NOMO-1 (cell line): Measurements from ENCODE around the gene R3HDML.
"Not testable (repeated sequence)": the region's sequence is repeated elsewhere in the genome, so short reads cannot be mapped to it uniquely, and the experiment has no call there.

ENCODE experiments used
- DNase-seq, 2 experiments: peaks; one replicate each; lab custom pipeline; 2025; ENCODE audit not compliant: unreplicated experiment in 2 of 2; lab: John Stamatoyannopoulos, UW

Gene R3HDML

GRCh38 chr20:44327748-44328147 is 9.1 kb upstream of the R3HDML start:
- not testable (repeated sequence) for DNase-seq

DNA sequence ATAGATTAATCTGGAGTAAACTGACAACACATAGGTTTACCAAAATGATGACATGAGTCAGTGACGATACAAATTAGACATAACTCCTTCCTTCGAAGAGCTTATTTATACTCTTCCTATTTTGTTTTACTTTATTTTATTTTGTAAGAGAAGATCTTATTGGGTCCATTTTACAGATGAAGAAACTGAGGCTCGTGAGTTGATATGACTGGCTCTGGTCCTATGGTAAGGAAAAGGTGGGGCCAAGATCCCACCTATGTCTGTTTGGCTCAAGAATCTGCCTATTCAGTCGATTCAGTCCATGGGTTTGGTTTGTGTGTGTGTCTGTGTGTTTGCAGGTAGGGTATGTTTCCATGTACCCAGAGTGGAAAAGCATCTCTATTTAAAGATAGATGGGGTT is 8.4 kb upstream of the R3HDML start:
- DNase-seq: no peak

DNA sequence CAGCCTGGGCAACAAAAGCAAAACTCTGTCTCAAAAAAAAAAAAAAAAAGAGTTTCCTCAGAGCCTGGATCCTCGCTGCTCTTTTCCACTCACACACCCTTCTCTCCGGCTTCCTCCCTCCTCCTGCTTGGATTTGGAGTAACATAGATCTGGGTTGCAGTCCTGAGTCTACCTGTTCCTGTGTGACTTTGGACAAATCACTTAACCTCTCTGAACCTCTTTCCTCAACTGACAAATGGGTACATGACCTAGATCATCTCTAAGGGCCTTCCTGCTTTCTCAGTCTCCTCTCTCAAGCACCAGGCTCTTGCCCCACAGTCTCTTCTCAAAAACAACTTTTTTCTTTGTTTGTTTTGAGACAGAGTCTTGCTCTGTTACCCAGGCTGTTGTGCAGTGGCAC is 5.6 kb upstream of the R3HDML start:
- DNase-seq: no peak

GRCh38 chr20:44334306-44334705 is 2.5 kb upstream of the R3HDML start:
- DNase-seq: no peak

DNA sequence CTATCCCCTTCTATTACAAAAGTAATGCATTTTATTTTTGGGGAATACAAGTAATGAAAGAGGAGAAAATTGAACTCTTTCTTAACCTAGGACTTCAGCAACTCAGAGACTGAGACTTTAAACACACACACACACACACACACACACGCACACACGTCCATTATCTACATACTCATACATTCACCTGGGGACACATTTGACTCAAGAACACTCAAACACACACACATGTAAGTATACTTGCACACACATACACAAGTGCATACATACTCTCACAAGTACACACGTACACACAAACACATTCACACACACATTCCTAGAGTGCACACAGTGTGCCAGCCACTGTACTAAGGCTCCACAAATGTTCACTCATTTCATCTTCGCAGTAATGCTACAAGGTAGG is 2.1 kb upstream of the R3HDML start:
- DNase-seq: no peak

- no peak for DNase-seq
Observed at GRCh38 chr20:44335675-44336074, 1.2 kb upstream of the R3HDML start.

DNA sequence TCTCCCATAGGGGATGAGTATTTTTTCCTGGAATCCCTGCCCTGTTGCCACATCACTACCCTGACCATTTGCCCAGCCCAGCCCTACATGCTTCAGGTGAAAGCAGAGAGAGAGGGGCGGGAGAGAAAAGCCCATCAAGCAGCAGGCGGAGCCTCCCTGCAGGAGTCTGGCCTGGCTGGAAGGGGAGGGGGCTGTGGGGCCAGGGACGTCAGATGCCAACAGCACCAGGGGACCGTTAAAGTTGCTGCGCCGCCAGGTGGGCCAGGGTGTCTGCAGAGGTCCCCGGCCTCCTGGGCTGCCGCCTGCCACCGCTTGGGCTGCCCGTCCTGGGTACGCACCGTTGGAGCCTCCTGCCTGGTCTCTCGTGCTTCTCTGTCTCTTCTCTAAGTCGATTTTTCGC is 757 bp upstream of the R3HDML start:
- no peak for DNase-seq

DNA sequence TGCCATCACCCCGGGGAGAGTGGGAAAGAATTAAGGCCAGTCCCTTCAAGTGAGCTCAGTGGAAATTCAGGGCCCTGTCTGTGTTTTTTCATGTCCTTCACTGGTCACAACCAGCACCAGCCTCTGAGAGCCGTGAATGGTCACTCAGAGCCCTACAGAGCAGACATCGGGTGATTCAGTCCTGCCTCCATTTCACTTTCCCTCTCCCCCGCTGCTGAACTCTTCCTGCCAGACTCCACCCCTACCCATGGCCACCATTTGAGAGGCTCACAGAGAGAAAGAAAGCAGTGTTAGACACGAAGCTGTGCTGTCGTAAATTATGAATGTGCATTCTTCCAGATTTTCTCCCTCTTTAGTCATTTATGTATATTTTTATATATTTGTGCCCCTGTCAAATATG is 5.4 kb downstream of the R3HDML start:
- DNase-seq: no peak

DNA sequence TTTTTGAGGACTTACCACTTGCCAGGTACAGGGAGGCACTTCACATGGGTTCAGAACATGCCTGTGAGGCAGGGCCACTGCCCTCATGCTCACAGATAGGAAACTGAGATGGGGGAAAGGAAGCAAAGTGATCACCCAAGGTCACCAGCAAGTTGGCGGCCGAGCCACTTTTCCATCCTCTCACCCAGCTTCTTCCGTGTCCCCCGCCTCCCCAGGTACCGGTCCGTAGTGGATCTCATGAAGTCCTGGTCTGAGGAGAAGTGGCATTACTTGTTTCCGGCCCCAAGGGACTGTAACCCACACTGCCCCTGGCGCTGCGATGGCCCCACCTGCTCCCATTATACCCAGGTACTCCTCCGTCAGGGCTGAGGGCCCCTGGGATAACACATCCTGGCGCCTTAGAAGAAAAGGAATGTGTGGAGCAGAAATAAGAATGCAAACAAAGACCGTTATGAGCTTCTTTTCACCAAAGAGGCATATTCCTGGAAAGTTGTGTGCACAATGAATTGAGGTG is 6.4 kb downstream of the R3HDML start:
- no peak for DNase-seq

DNA sequence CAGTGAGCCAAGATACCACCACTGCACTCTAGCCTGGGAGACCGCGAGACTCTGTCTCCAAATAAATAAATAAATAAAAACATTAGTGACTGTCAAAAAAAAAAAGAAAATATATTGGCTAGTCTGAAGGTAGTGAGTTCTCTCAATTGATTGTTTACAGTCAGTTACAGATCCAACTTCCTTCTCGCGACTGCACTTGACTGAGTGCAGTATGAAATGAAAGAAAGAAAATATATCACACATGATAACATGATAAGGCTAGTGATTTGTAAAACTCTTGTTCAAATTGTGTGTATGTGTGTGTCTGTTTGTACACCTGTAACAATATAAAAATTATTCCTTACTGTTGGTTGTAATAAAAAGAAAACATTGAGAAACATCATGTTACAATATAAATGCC is 7.9 kb downstream of the R3HDML start:
- DNase-seq: no peak

- DNase-seq: no peak
Observed at GRCh38 chr20:44345147-44345546, 8.3 kb downstream of the R3HDML start.

DNA sequence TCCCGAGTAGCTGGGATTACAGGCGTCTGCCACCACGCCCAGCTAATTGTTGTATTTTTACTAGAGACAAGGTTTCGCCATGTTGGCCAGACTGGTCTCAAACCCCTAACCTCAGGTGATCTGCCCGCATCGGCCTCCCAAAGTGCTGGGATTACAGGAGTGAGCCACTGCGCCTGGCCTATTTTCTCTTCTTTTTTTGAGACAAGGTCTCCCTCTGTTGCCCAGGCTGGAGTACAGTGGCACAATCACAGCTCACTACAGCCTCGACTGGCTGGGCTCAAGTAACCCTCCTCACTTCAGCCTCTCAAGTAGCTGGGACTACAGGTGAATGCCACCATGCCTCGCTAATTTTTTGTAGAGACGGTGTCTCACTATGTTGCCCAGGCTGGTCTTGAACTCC is 9.1 kb downstream of the R3HDML start:
- not testable (repeated sequence) for DNase-seq

GRCh38 chr20:44348168-44348659 is 11.4 kb downstream of the R3HDML start:
- DNase-seq: no peak

GRCh38 chr20:44349349-44349748 is 12.5 kb downstream of the R3HDML start:
- no peak for DNase-seq

- no peak for DNase-seq
Observed at GRCh38 chr20:44350567-44350966, 13.7 kb downstream of the R3HDML start.

- no peak for DNase-seq
Observed at GRCh38 chr20:44354979-44355497, 18.2 kb downstream of the R3HDML start.

DNA sequence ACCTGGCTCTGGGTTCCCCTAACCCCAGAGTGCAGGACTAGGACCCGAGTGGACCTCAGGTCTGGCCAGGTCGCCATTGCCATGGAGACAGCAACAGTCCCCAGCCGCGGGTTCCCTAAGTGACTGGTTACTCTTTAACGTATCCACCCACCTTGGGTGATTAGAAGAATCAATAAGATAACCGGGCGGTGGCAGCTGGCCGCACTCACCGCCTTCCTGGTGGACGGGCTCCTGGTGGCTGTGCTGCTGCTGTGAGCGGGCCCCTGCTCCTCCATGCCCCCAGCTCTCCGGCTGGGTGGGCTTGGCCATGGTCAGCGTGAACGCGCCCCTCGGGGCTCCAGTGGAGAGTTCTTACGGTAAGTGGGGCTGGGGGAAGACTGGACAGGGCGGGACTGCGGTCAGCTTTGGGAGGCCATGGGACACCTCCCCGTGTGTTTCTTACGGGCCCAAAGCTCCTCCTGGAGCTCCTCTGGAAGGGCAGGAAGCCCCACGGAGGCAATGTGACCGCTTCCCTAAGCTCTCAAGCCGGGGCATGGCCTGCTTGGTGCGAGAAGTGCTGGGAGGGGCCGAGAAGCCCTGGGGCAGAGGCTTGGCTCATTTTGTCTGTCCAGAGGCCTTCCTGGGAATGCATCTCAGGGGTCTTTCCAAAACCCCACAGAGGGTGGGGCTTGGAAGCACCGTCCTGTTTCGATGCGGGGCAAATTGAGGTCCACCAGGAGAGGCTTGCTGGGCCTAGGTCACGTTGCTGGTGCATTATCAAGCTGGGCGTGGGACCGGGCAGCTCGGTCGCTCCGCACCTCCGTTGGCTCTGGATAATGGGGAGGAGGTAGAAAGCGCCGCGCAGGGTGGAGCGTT is 18.9 kb downstream of the R3HDML start, which contains the start of gene HNF4A:
HNF4A (plus strand) TSS at position 202 of the 855 bp plus-strand sequence; CDS start at position 308, 106 bp downstream.
- no peak for DNase-seq

DNA sequence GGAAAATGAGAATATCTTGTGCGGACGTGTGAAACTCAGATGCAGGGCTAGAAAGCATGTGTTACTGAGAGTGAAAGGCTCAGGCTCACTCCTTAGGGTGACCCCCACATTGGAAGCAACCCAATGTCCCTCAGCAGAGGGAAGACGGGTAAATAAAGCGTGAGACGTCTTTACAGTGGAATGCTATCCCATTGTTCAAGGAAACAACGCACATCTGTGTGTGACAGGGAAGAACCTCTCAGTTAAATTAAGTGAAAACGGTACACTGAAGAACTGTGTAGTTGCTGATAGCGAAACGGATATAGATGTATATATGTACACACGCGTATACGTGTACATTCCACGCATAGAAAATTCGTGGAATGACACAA is 19.5 kb downstream of the R3HDML start:
- DNase-seq: no peak

DNA sequence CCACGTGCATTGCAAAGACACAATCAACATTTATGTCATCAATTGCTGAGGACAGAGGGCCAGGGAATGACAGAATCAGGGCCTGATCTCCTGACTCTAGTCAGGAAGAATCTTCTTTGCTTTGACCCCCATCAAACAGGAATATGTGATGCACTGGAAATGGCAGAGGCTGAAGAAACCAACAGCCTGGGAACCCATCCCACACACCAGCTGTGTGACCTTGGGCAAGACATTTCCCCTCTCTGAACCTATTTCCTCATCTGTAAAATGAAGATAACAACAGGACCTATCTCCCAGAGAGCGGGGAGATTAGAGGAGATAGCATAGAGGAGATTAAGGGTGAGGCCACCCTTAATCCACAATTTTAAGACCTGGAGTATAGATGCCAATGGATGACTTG is 20.2 kb downstream of the R3HDML start:
- no peak for DNase-seq

DNA sequence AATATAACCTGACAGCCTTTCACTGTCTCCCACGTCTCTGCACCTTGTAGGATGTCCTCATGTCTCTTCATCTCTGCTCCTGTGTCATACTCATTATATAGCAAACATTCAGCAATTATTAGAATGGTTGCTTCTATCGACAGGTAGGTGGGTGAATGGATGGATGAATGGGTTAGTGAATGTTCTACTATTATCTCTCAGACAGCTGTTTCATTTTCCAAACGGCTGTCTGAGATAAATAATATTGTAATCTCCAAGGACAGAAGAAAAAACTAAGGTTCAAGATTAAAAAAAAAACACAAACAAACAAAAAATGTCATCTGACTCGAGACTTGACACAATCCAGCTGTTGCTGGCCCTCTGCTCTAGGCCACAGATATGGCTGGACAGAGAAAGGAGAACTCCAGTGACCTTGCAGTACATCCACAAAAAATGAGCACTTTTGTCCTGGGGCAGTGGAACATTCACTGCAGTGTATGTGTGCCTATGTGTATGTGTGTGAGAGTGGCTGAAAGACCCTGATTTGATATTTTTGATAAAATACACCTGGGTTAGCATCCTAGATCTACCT is 20.8 kb downstream of the R3HDML start:
- no peak for DNase-seq

GRCh38 chr20:44358776-44359175 is 21.9 kb downstream of the R3HDML start:
- DNase-seq: no peak

- no peak for DNase-seq
Observed at GRCh38 chr20:44360221-44360620, 23.4 kb downstream of the R3HDML start.
